Central memory CD8-positive, alpha-beta T cell (primary cell): Measurements from ENCODE around the gene AK6.
A peak's percentile ranks its signal among the peaks of the same experiment; 100 is the strongest.

Source experiments
- ATAC-seq: fragments of 150-1000 bp; cut with Tn5 transposase; replicated peaks from 2 replicates; pipeline ENCODE4 v1.10.0; 2022; ENCODE audit warnings: mild to moderate bottlenecking, moderate FRiP score, moderate number of reproducible peaks; ENCODE audit not compliant: poor library complexity, severe bottlenecking; ENCODE audit errors: extremely low read depth
- DNase-seq, 2 donors: peaks; one replicate each; pipeline ENCODE4 v3.0.0; 2021; ENCODE audit warnings: low spot score in 2 of 2
- H3K27ac Mint-ChIP-seq: one replicate; pipeline ENCODE4 v1.8.0; 2022; ENCODE audit warnings: low read depth, mild to moderate bottlenecking, moderate library complexity, mixed read lengths
- H3K27me3 Mint-ChIP-seq: one replicate; pipeline ENCODE4 v1.8.0; 2022; ENCODE audit warnings: mixed read lengths
- H3K36me3 Mint-ChIP-seq: one replicate; pipeline ENCODE4 v1.8.0; 2022; ENCODE audit warnings: mild to moderate bottlenecking, moderate library complexity, mixed read lengths; ENCODE audit not compliant: insufficient read depth
- H3K4me1 Mint-ChIP-seq: one replicate; pipeline ENCODE4 v1.8.0; 2022; ENCODE audit warnings: mixed read lengths
- H3K4me3 Mint-ChIP-seq: one replicate; pipeline ENCODE4 v1.8.0; 2022; ENCODE audit warnings: mild to moderate bottlenecking, moderate library complexity, mixed read lengths
- H3K9me3 Mint-ChIP-seq: one replicate; pipeline ENCODE4 v1.8.0; 2022; ENCODE audit warnings: mixed read lengths

AK6 gene

GRCh38 chr5:69331528-69332445 is 37.5 kb downstream of the AK6 start:
- DNase-seq = no peak
- no peak for ATAC-seq
- peak overlapping the region; percentile 94 for H3K27ac Mint-ChIP-seq
- H3K4me1 Mint-ChIP-seq = peaks cover 19% of the 10 kb centered on the region
- peak overlapping the region; percentile 89 for H3K4me3 Mint-ChIP-seq
- H3K36me3 Mint-ChIP-seq = peaks cover 8% of the 10 kb centered on the region
- no peaks in the 10 kb centered on the region for H3K27me3 Mint-ChIP-seq
- no peaks in the 10 kb centered on the region for H3K9me3 Mint-ChIP-seq

- ATAC-seq (no peak), DNase-seq (no peak)
- Mint-ChIP-seq H3K36me3 (peaks cover 8% of the 10 kb centered on the region), H3K4me1 (peaks cover 19% of the 10 kb centered on the region), H3K4me3 (no peak overlapping the region), H3K9me3 (no peaks in the 10 kb centered on the region), H3K27ac (no peak overlapping the region), H3K27me3 (no peaks in the 10 kb centered on the region)
Observed at GRCh38 chr5:69329905-69330489, 39.3 kb downstream of the AK6 start.

- Mint-ChIP-seq H3K36me3 (no peaks in the 10 kb centered on the region), H3K9me3 (no peaks in the 10 kb centered on the region), H3K27me3 (no peaks in the 10 kb centered on the region), H3K4me3 (no peak overlapping the region), H3K27ac (no peak overlapping the region), H3K4me1 (peaks cover 4% of the 10 kb centered on the region)
- ATAC-seq (no peak), DNase-seq (no peak)
Observed at GRCh38 chr5:69326365-69326764, 43.0 kb downstream of the AK6 start.

DNA sequence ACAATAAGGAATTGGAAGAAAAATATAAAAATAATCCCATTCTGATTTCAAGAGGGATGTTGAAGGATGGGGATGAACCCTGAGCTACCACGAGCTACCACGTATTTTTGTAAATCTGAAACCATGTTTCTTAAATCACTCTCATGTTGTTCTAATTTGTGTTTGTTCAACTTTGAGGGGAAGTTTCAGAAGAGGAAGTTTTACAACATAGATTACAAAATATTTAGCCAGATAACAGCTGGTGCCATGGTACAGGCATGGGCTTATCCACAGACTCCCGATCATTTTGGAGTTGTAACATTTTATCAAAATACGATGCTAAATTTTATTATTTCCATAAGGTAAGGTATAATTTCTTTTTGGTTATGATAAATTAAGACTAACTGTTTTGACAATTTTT is 51.9 kb downstream of the AK6 start:
- peaks cover 10% of the 10 kb centered on the region for H3K36me3 Mint-ChIP-seq
- no peak overlapping the region for H3K4me3 Mint-ChIP-seq
- H3K27ac Mint-ChIP-seq = no peak overlapping the region
- ATAC-seq = no peak
- H3K27me3 Mint-ChIP-seq = no peaks in the 10 kb centered on the region
- no peaks in the 10 kb centered on the region for H3K4me1 Mint-ChIP-seq
- no peaks in the 10 kb centered on the region for H3K9me3 Mint-ChIP-seq
- no peak for DNase-seq

DNA sequence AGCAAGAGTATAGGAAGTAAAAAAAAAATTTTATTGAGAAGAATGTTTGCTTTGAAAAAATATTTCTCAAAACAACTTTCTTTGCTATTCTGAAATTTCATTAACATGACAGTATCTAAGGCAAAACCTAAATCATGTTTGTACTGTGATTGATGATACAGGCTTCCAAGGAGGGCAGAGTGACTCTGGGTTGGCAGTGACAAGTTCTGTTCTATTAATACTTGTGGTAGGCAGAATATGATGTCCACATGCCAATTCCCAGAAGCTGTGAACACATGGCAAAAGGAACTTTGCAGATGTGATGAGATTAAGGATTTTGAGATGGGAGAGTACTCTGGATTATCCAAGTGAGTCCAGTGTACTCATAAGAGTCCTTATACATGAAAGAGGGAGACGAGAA is 53.3 kb downstream of the AK6 start:
- Mint-ChIP-seq H3K4me3 (no peak overlapping the region), H3K27ac (no peak overlapping the region), H3K36me3 (peaks cover 10% of the 10 kb centered on the region), H3K9me3 (no peaks in the 10 kb centered on the region), H3K4me1 (no peaks in the 10 kb centered on the region), H3K27me3 (no peaks in the 10 kb centered on the region)
- DNase-seq = no peak
- no peak for ATAC-seq

DNA sequence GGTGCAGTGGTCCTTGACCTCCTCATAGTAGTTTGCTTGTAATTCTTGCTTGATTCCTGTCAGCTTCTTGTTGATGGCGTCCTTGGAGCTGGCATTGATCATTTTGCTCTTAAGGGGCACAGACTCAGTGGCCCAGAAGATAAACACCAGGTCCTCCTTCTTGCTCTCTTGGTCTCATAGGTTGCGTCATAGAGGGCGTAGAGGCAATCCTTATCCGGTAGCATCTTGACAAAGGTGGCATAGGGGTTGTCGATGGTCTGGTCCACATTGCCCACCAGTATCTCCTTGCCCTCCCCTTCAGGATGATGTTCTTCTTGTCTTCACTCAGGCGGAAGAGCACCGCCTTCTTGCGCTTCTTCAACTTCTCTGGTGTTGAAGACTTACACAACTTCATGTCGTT is 55.9 kb downstream of the AK6 start:
- Mint-ChIP-seq H3K4me3 (no peak overlapping the region), H3K36me3 (peaks cover 6% of the 10 kb centered on the region), H3K9me3 (no peaks in the 10 kb centered on the region), H3K4me1 (no peaks in the 10 kb centered on the region), H3K27ac (no peak overlapping the region), H3K27me3 (no peaks in the 10 kb centered on the region)
- DNase-seq = no peak
- ATAC-seq = no peak

DNA sequence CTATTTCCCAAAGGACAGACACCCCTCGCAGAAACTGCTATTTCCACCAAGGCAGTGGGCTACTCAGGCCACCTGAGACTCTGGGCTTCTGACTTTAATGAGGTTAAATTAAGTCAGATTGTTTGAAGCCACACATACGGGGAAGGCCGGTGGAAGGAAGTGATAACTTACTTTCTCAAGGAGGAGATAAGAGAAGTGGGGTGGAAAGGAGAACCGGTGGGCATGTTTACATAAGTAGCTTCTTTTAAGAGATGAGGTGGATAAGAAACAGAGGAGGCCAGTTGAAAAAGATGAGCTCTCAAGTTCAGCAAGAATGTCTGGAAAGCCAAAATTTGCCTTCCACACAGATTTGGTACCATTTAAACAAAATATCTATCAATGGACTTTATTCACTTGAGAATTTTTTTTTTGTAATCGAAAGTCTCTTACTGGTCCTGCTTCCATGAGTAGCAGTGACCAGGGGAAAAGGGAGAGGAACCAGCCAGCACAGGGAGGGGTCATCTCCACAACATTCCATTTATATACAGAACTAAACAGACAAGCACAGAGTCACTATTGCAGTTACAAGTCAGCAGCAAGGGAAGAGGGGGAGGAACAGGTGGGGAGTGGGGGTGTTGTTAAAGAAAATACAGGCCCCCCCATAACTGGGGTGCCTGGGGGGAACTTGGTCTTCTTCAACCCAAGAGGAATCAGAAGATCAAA is 56.7 kb downstream of the AK6 start:
- H3K27ac Mint-ChIP-seq = no peak overlapping the region
- H3K36me3 Mint-ChIP-seq = peaks cover 7% of the 10 kb centered on the region
- ATAC-seq = no peak
- DNase-seq = no peak
- no peaks in the 10 kb centered on the region for H3K27me3 Mint-ChIP-seq
- H3K4me1 Mint-ChIP-seq = no peaks in the 10 kb centered on the region
- no peak overlapping the region for H3K4me3 Mint-ChIP-seq
- no peaks in the 10 kb centered on the region for H3K9me3 Mint-ChIP-seq

DNA sequence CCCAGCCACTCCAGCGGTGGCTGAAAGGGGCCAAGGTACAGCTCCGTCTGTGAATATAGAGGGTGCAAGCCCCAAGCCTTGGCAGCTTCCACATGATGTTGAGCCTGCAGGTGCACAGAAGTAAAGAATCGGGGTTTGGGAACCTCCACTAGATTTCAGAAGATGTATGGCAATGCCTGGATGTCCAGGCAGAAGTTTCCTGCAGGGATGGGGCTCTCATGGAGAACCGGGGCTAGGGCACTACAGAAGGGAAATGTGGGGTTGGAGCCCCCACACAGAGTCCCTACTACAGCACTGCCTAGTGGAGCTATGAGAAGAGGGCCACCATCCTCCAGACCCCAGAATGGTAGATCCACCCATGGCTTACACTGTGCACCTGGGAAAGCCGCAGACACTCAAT is 59.9 kb downstream of the AK6 start:
- H3K27me3 Mint-ChIP-seq = no peaks in the 10 kb centered on the region
- ATAC-seq (no peak), DNase-seq (no peak)
- H3K27ac Mint-ChIP-seq = no peak overlapping the region
- peaks cover 10% of the 10 kb centered on the region for H3K36me3 Mint-ChIP-seq
- no peak overlapping the region for H3K4me3 Mint-ChIP-seq
- H3K4me1 Mint-ChIP-seq = no peaks in the 10 kb centered on the region
- no peaks in the 10 kb centered on the region for H3K9me3 Mint-ChIP-seq

DNA sequence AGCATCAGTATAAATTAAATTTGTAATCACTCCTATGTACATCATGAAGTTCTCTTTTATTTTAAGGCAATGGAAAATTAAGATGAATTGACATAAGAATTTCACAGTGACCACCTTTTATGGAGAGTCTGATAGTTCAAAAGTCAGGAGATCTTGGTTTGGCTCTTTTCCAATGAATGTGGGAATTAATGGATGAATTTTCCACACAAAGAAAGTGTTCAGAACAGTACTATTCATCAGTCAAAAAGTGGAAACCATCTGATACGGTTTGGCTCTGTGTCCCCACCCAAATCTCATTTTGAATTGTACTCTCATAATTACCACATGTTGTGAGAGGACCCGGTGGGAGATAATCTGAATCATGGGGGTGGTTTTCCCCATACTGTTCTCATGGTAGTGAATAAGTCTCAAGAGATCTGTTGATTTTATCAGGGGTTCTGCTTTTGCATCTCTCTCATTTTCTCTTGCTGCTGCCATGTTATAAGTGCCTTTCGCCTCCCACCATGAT is 61.2 kb downstream of the AK6 start:
- peaks cover 9% of the 10 kb centered on the region for H3K36me3 Mint-ChIP-seq
- no peaks in the 10 kb centered on the region for H3K9me3 Mint-ChIP-seq
- ATAC-seq = no peak

GRCh38 chr5:69305512-69305911 is 63.8 kb downstream of the AK6 start:
- no peaks in the 10 kb centered on the region for H3K27me3 Mint-ChIP-seq
- H3K4me1 Mint-ChIP-seq = no peaks in the 10 kb centered on the region
- H3K9me3 Mint-ChIP-seq = no peaks in the 10 kb centered on the region
- no peak overlapping the region for H3K4me3 Mint-ChIP-seq
- no peak overlapping the region for H3K27ac Mint-ChIP-seq
- peaks cover 7% of the 10 kb centered on the region for H3K36me3 Mint-ChIP-seq
- no peak for ATAC-seq
- DNase-seq = no peak

More for the DNA sequence above, 61.2 kb downstream of the AK6 start:
- no peaks in the 10 kb centered on the region for H3K4me1 Mint-ChIP-seq
- no peaks in the 10 kb centered on the region for H3K27me3 Mint-ChIP-seq
- no peak overlapping the region for H3K27ac Mint-ChIP-seq
- H3K4me3 Mint-ChIP-seq = no peak overlapping the region
- DNase-seq = no peak
